DMS153 treated with DMSO at 0.1 percent for 48 hours (cell line): ENCODE measurements around the gene COL4A5.

Experiments
- DNase-seq: peaks from one replicate; lab custom pipeline; 2025; ENCODE audit not compliant: unreplicated experiment; lab: John Stamatoyannopoulos, UW

Gene COL4A5

GRCh38 chrX:108640817-108641216 is 201.2 kb downstream of the COL4A5 start:
- no peak for DNase-seq

GRCh38 chrX:108641589-108642272 is 202.1 kb downstream of the COL4A5 start:
- no peak for DNase-seq

GRCh38 chrX:108642273-108642628 is 202.6 kb downstream of the COL4A5 start:
- no peak for DNase-seq

GRCh38 chrX:108664701-108665100 is 225.1 kb downstream of the COL4A5 start:
- no peak for DNase-seq

GRCh38 chrX:108666101-108666500 is 226.5 kb downstream of the COL4A5 start:
- DNase-seq = no peak

GRCh38 chrX:108671526-108671925 is 231.9 kb downstream of the COL4A5 start:
- DNase-seq = no peak

GRCh38 chrX:108696690-108697089 is 257.1 kb downstream of the COL4A5 start:
- DNase-seq = no peak

- DNase-seq = no peak
Observed at GRCh38 chrX:108699368-108699767, 259.7 kb downstream of the COL4A5 start.

GRCh38 chrX:108701633-108702032 is 262.0 kb downstream of the COL4A5 start:
- no peak for DNase-seq

GRCh38 chrX:108702530-108702929 is 262.9 kb downstream of the COL4A5 start:
- no peak for DNase-seq

- no peak for DNase-seq
Observed at GRCh38 chrX:108704839-108705238, 265.2 kb downstream of the COL4A5 start.

- DNase-seq = no peak
Observed at GRCh38 chrX:108712886-108713285, 273.2 kb downstream of the COL4A5 start.

GRCh38 chrX:108722561-108722960 is 282.9 kb downstream of the COL4A5 start:
- DNase-seq = no peak

- DNase-seq = no peak
Observed at GRCh38 chrX:108726748-108727147, 287.1 kb downstream of the COL4A5 start.

GRCh38 chrX:108731153-108731552 is 291.5 kb downstream of the COL4A5 start:
- no peak for DNase-seq

GRCh38 chrX:108732630-108733321 is 293.1 kb downstream of the COL4A5 start:
- DNase-seq = no peak

- DNase-seq = no peak
Observed at GRCh38 chrX:108734426-108734825, 294.8 kb downstream of the COL4A5 start.

- DNase-seq = no peak
Observed at GRCh38 chrX:108735091-108735678, 295.5 kb downstream of the COL4A5 start.

- no peak for DNase-seq
Observed at GRCh38 chrX:108735679-108736508, 296.3 kb downstream of the COL4A5 start.

- no peak for DNase-seq
Observed at GRCh38 chrX:108736509-108737479, 297.2 kb downstream of the COL4A5 start, which contains the start of gene IRS4. Gene IRS4 (minus strand): TSS chrX:108736563.
